B cell (primary cell): ENCODE results near the gene MAP2K1. TPM values are rescaled to one million over a fixed set of nuclear protein-coding genes. Genes with fewer than 3 reads are reported as not detected.

ENCODE experiments used
- ATAC-seq: fragments of 200-7000 bp; cut with Tn5 transposase; one replicate; pipeline ENCODE4 v1.10.0; 2021; ENCODE audit warnings: low read depth, mild to moderate bottlenecking, moderate number of reproducible peaks, moderate library complexity
- CTCF ChIA-PET: fragments of 350-600 bp; sonication (Branson Sonifier 250); formaldehyde crosslinking; loops from one replicate; lab custom pipeline; 2021; ENCODE audit warnings: antibody characterized with exemption, inconsistent platforms; lab: Charles Lee
- POLR2A ChIA-PET: fragments of 350-600 bp; sonication (Branson Sonifier 250); formaldehyde crosslinking; loops from one replicate; lab custom pipeline; 2021; ENCODE audit warnings: antibody characterized with exemption; lab: Charles Lee
- DNase-seq: peaks from one replicate; pipeline ENCODE4 v3.0.0; 2013
- H2AFZ ChIP-seq: 2 replicates; pipeline ENCODE4 v1.6.1; 2012; ENCODE audit warnings: mild to moderate bottlenecking, low read depth, low read length; ENCODE audit not compliant: insufficient read depth, poor library complexity, severe bottlenecking
- H3K27ac ChIP-seq, 2 donors: 1 replicate in 1 of 2; 2 replicates in 1 of 2; pipeline ENCODE4 v1.5.1; 2012 to 2013; ENCODE audit warnings: low read length in 2 of 2, mild to moderate bottlenecking in 2 of 2, moderate library complexity in 1 of 2
- H3K27me3 ChIP-seq, 4 experiments: fragments of 200-600 bp in 1 of 4; sonication (generic) in 1 of 4; replicated peaks in 1 of 4; 1 replicate in 2 of 4; 2 replicates in 2 of 4; pipeline versions ENCODE4 v1.6.1 to v1.7.0; 2013 to 2016; ENCODE audit warnings: low read length in 3 of 4, mild to moderate bottlenecking in 2 of 4, mixed read lengths in 1 of 4, moderate library complexity in 1 of 4; ENCODE audit not compliant: insufficient read depth in 4 of 4, control insufficient read depth in 3 of 4; ENCODE audit errors: control extremely low read depth in 1 of 4
- H3K36me3 ChIP-seq, 2 experiments: replicated peaks in 1 of 2; 1 replicate in 1 of 2; 2 replicates in 1 of 2; pipeline versions ENCODE4 v1.6.1 to v1.7.1; 2013; ENCODE audit warnings: low read length in 1 of 2; ENCODE audit not compliant: insufficient read depth in 2 of 2, control insufficient read depth in 1 of 2; ENCODE audit errors: control extremely low read depth in 1 of 2, extremely low read depth in 1 of 2
- H3K4me1 ChIP-seq, 2 donors: fragments of 200-600 bp in 1 of 2; sonication (generic) in 1 of 2; 1 replicate in 1 of 2; 2 replicates in 1 of 2; pipeline versions ENCODE4 v1.5.1 to v1.6.1; 2013 to 2017; ENCODE audit warnings: low read length in 2 of 2; ENCODE audit not compliant: control insufficient read depth in 2 of 2, insufficient read depth in 2 of 2
- H3K4me2 ChIP-seq: replicated peaks from 2 replicates; pipeline ENCODE3; 2012; ENCODE audit warnings: mild to moderate bottlenecking, low read depth, low read length; ENCODE audit not compliant: poor library complexity, severe bottlenecking
- H3K4me3 ChIP-seq, 5 experiments: fragments of 200-600 bp in 1 of 5; sonication (generic) in 1 of 5; 1 replicate in 3 of 5; 2 replicates in 2 of 5; pipeline versions ENCODE4 v1.5.1 to v1.7.0; 2011 to 2016; ENCODE audit warnings: low read length in 4 of 5, mild to moderate bottlenecking in 4 of 5, low read depth in 2 of 5, control low read depth in 1 of 5, moderate library complexity in 1 of 5; ENCODE audit not compliant: insufficient read depth in 1 of 5; ENCODE audit errors: control extremely low read depth in 1 of 5, extremely low read depth in 1 of 5
- H3K79me2 ChIP-seq: fragments of 200-600 bp; sonication (generic); one replicate; pipeline ENCODE4 v1.6.0; 2016; ENCODE audit warnings: low read length; ENCODE audit not compliant: control insufficient read depth, insufficient read depth
- H3K9ac ChIP-seq: fragments of 200-600 bp; sonication (generic); 2 replicates; pipeline ENCODE4 v1.6.1; 2017; ENCODE audit warnings: mild to moderate bottlenecking, low read length, moderate library complexity
- H3K9me3 ChIP-seq, 3 donors: one replicate each; pipeline versions ENCODE4 v1.6.1 to v1.7.1; 2013; ENCODE audit warnings: low read length in 2 of 3; ENCODE audit not compliant: control insufficient read depth in 2 of 3, insufficient read depth in 1 of 3; ENCODE audit errors: control extremely low read depth in 1 of 3
- H4K20me1 ChIP-seq: 2 replicates; pipeline ENCODE4 v1.6.0; 2012; ENCODE audit warnings: mild to moderate bottlenecking, low read length; ENCODE audit not compliant: insufficient read depth, control insufficient read depth, poor library complexity, severe bottlenecking
- H3K27ac Mint-ChIP-seq: one replicate; pipeline ENCODE4 v1.8.0; 2021; ENCODE audit warnings: mixed read lengths
- H3K27me3 Mint-ChIP-seq: one replicate; pipeline ENCODE4 v1.8.0; 2021; ENCODE audit warnings: mixed read lengths
- H3K4me1 Mint-ChIP-seq: one replicate; pipeline ENCODE4 v1.8.0; 2021; ENCODE audit warnings: mixed read lengths
- H3K4me3 Mint-ChIP-seq: one replicate; pipeline ENCODE4 v1.8.0; 2021; ENCODE audit warnings: mixed read lengths
- H3K9me3 Mint-ChIP-seq: one replicate; pipeline ENCODE4 v1.8.0; 2022; ENCODE audit warnings: mixed read lengths; ENCODE audit not compliant: insufficient read depth
- CTCF ChIP-seq: fragments of 200-600 bp; IDR thresholded peaks from one replicate; pipeline ENCODE4 v1.8.0; 2022; ENCODE audit warnings: antibody characterized with exemption, mild to moderate bottlenecking
- EZH2 ChIP-seq: IDR thresholded peaks from 2 replicates; pipeline ENCODE4 v1.6.1; 2012; ENCODE audit warnings: borderline replicate concordance, low read depth, mild to moderate bottlenecking, moderate library complexity, low read length; ENCODE audit not compliant: insufficient read depth, poor library complexity, severe bottlenecking
- WGBS: methylation state at CpG from one replicate; pipeline ENCODE4 v1.1.5; 2013; ENCODE audit warnings: missing lambda C conversion rate; ENCODE audit not compliant: insufficient coverage; 5-methylcytosine and 5-hydroxymethylcytosine counted together
- intact Hi-C: fragments of 100-400 bp; cut with micrococcal nuclease; formaldehyde crosslinking; loops from one replicate; pipeline ENCODE4 v1.10.0; 2022
- polyA plus RNA-seq: library from polyadenylated mRNA; depleted of rRNA; stranded (reverse); fragments of >200 nt; gene quantifications from 2 replicates; pipeline ENCODE4 v1.2.3, GENCODE V29; 2012
- total RNA-seq, 2 donors: library from RNA; stranded (reverse); fragments of 120-200 nt in 1 of 2; gene quantifications; 1 replicate in 1 of 2; 2 replicates in 1 of 2; pipeline versions ENCODE4 v1.2.3 to v1.2.4, GENCODE V29; 2013 to 2022

MAP2K1 gene
- total and polyA plus RNA-seq, 2 donors (not counting 1 experiment from before 2014, with no cell fraction given), result 21.6 to 52.3 TPM

DNA sequence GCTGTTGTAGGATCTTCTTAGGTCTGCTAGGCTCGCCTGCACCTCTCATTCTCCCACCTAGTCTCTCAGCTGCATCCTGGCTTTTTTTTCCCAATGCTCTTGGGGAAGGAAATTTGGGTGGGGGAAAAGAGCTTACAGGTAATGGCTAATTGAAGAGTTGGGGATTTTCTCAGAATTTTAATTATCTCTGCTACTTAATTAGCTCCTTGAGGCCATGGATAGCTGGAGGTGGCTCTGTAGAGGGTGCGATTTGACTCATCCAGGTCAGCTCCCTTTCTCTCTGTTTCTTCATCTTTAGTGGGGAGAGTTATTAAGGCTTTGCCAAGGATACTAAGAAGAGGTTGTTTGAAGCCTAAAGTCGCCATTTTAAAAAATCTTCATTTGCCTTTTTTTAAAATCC, 88.3 kb downstream of the MAP2K1 start:
- WGBS, result no CpG with 5 or more reads among the region's 3 CpGs
- POLR2A ChIA-PET, result no interaction called here
- no peak overlapping the region for H3K4me3 Mint-ChIP-seq
- no peak for DNase-seq
- CTCF ChIA-PET, result interaction anchor here (1.2 to 1.6 kb wide), 2 partner anchors 24 to 158 kb away, joined by 3 read pairs; no protein-coding TSS in a partner anchor
- H3K9me3 ChIP-seq, result no peaks in the 10 kb centered on the region
- H3K27ac ChIP-seq, result no peak overlapping the region
- H3K4me3 ChIP-seq, result no peak overlapping the region
- H3K4me1 Mint-ChIP-seq, result peaks cover 16% of the 10 kb centered on the region
- peaks cover 11 to 17% of the 10 kb centered on the region in 2 donors for H3K4me1 ChIP-seq
- H3K27me3 ChIP-seq, result no peaks in the 10 kb centered on the region
- no peaks in the 10 kb centered on the region for H4K20me1 ChIP-seq
- H3K27me3 Mint-ChIP-seq, result no peaks in the 10 kb centered on the region
- no peak for ATAC-seq
- no peaks in the 10 kb centered on the region for H3K9me3 Mint-ChIP-seq
- TF ChIP-seq CTCF (no peak), EZH2 (no peak)
- H3K79me2 ChIP-seq, result no peaks in the 10 kb centered on the region
- H2AFZ ChIP-seq, result no peak overlapping the region
- no peak overlapping the region for H3K4me2 ChIP-seq
- peaks cover 0 to 4% of the 10 kb centered on the region in 2 experiments for H3K36me3 ChIP-seq
- H3K9ac ChIP-seq, result no peak overlapping the region
- intact Hi-C loops, result no loop called here
- H3K27ac Mint-ChIP-seq, result no peak overlapping the region

- TF ChIP-seq CTCF (no peak), EZH2 (no peak)
- ChIA-PET CTCF (interaction anchor here (1.6 kb wide), 1 partner anchor 160 kb away, joined by 3 read pairs; no protein-coding TSS in a partner anchor), POLR2A (no interaction called here)
- Mint-ChIP-seq H3K27me3 (no peaks in the 10 kb centered on the region), H3K4me1 (peaks cover 10% of the 10 kb centered on the region), H3K4me3 (no peak overlapping the region), H3K27ac (no peak overlapping the region), H3K9me3 (no peaks in the 10 kb centered on the region)
- Histone ChIP-seq H3K4me3 (no peak overlapping the region), H3K4me2 (no peak overlapping the region), H3K36me3 (peaks cover 0 to 6% of the 10 kb centered on the region in 2 experiments), H2AFZ (no peak overlapping the region), H3K27me3 (no peaks in the 10 kb centered on the region), H3K9me3 (no peaks in the 10 kb centered on the region), H4K20me1 (no peaks in the 10 kb centered on the region), H3K9ac (no peak overlapping the region), H3K4me1 (peaks cover 6 to 12% of the 10 kb centered on the region in 2 donors), H3K27ac (no peak overlapping the region), H3K79me2 (no peaks in the 10 kb centered on the region)
- intact Hi-C loops, result no loop called here
- ATAC-seq (no peak), DNase-seq (no peak)
- 98% methylated on average over 4 of the region's 4 CpGs for WGBS
Observed at GRCh38 chr15:66476535-66476934, 89.8 kb downstream of the MAP2K1 start.
